Kidney (tissue), 14 donors: Measurements from ENCODE around the gene ZNF518A. TPM values are rescaled to one million over a fixed set of nuclear protein-coding genes. Genes with fewer than 3 reads are reported as not detected.
"Not testable (repeated sequence)": the region's sequence is repeated elsewhere in the genome, so short reads cannot be mapped to it uniquely, and the experiment has no call there.

Source experiments
- DNase-seq, 5 donors: peaks; one replicate each; pipeline ENCODE4 v3.0.0-alpha.2; 2013 to 2020
- FAIRE-seq: peaks from 2 replicates; lab custom pipeline; 2012; peaks lifted over from hg19 to GRCh38; lab: Jason Lieb, UNC
- H3K27ac ChIP-seq, 2 donors: one replicate each; pipeline ENCODE4 v1.7.0; 2013; ENCODE audit warnings: low read depth in 2 of 2, low read length in 2 of 2, inconsistent platforms in 1 of 2
- H3K27me3 ChIP-seq: one replicate; pipeline ENCODE4 v1.7.1; 2013; ENCODE audit warnings: low read length, inconsistent platforms; ENCODE audit not compliant: control insufficient read depth, insufficient read depth
- H3K36me3 ChIP-seq, 3 donors: one replicate each; pipeline versions ENCODE4 v1.7.0 to v1.7.1; 2013; ENCODE audit warnings: low read length in 3 of 3, control low read depth in 1 of 3, inconsistent platforms in 1 of 3; ENCODE audit not compliant: insufficient read depth in 3 of 3, control insufficient read depth in 2 of 3
- H3K4me1 ChIP-seq, 3 donors: one replicate each; pipeline versions ENCODE4 v1.7.0 to v1.7.1; 2013; ENCODE audit warnings: low read length in 3 of 3, inconsistent platforms in 1 of 3, low read depth in 1 of 3; ENCODE audit not compliant: control insufficient read depth in 2 of 3, insufficient read depth in 2 of 3
- H3K4me3 ChIP-seq, 3 donors: one replicate each; pipeline versions ENCODE4 v1.7.0 to v1.8.1; 2013; ENCODE audit warnings: low read length in 3 of 3, control low read depth in 1 of 3, inconsistent platforms in 1 of 3
- H3K9ac ChIP-seq, 3 donors: one replicate each; pipeline versions ENCODE4 v1.7.0 to v1.7.1; 2013; ENCODE audit warnings: low read length in 3 of 3, control low read depth in 1 of 3, inconsistent platforms in 1 of 3
- H3K9me3 ChIP-seq, 3 donors: one replicate each; pipeline versions ENCODE4 v1.7.0 to v1.7.1; 2013; ENCODE audit warnings: low read length in 3 of 3, control low read depth in 1 of 3, inconsistent platforms in 1 of 3; ENCODE audit not compliant: control insufficient read depth in 2 of 3, insufficient read depth in 1 of 3
- CTCF ChIP-seq: IDR thresholded peaks from 3 replicates; pipeline ENCODE4 v1.5.1; 2012; ENCODE audit warnings: mild to moderate bottlenecking, moderate library complexity, borderline replicate concordance; ENCODE audit not compliant: insufficient read depth; ENCODE audit errors: extremely low read depth
- intact Hi-C: fragments of 100-400 bp; cut with DNase I; formaldehyde crosslinking; loops from one replicate; pipeline ENCODE4 v1.11.1; 2022
- polyA plus RNA-seq: library from polyadenylated mRNA; stranded (reverse); fragments of 350-450 nt; fragmentation: Illumina TruSeq; extraction: RNeasy Lipid Tissue Mini Kit (QIAGEN cat#74804); gene quantifications from one replicate; pipeline ENCODE4 v1.2.3, GENCODE V29; 2014; ENCODE audit warnings: low read depth, low replicate concordance; ENCODE audit not compliant: insufficient read depth
- total RNA-seq: library from RNA; stranded (reverse); fragmentation: NEBNext Ultra II Directional; extraction: Animal tissue kit (Norgen Biotek cat#: 25700); gene quantifications from one replicate; pipeline ENCODE4 v1.2.1, GENCODE V29; 2021
- donor health status: control.
- donor health status: control.
- donor health status: control.
- donor health status: control.
- donor health status: control.
- donor health status: DM: yes; HTN: yes; CAD: no.
- donor health status: Normal renal cell carcinoma (clear cell type).

The ZNF518A gene
- total and polyA plus RNA-seq, 2 donors from 2014 or later, result 4.8 to 29.4 TPM

- intact Hi-C loops, result no loop called here
- no peak for TF ChIP-seq CTCF
- Histone ChIP-seq H3K9me3 (no peaks in the 10 kb centered on the region), H3K36me3 (peaks cover 0 to 2% (median 0%) of the 10 kb centered on the region in 3 donors), H3K4me3 (no peak overlapping the region), H3K27ac (no peak overlapping the region), H3K27me3 (no peaks in the 10 kb centered on the region), H3K4me1 (no peaks in the 10 kb centered on the region), H3K9ac (no peak overlapping the region)
- no peak for FAIRE-seq
- DNase-seq, result no peak
Observed at GRCh38 chr10:96188916-96189315, 58.8 kb downstream of the ZNF518A start.

GRCh38 chr10:96189505-96189904 lies 59.4 kb downstream of the ZNF518A start:
- intact Hi-C loops, H3K4me1 ChIP-seq, H3K4me3 ChIP-seq, H3K36me3 ChIP-seq, H3K27me3 ChIP-seq, FAIRE-seq, DNase-seq, H3K9me3 ChIP-seq, H3K9ac ChIP-seq, H3K27ac ChIP-seq: not testable (repeated sequence)

- H3K27me3 ChIP-seq, result no peaks in the 10 kb centered on the region
- FAIRE-seq (no peak), DNase-seq (no peak)
- intact Hi-C loops, result no loop called here
- H3K9ac ChIP-seq, result no peak overlapping the region
- TF ChIP-seq CTCF, result no peak
- no peak overlapping the region for H3K4me3 ChIP-seq
- H3K36me3 ChIP-seq, result peaks cover 0 to 5% (median 0%) of the 10 kb centered on the region in 3 donors
- H3K9me3 ChIP-seq, result no peaks in the 10 kb centered on the region
- no peaks in the 10 kb centered on the region for H3K4me1 ChIP-seq
- H3K27ac ChIP-seq, result no peak overlapping the region
Observed at GRCh38 chr10:96201525-96201924, 71.4 kb downstream of the ZNF518A start.

GRCh38 chr10:96205580-96205979 lies 75.5 kb downstream of the ZNF518A start:
- peaks cover 0 to 8% (median 6%) of the 10 kb centered on the region in 3 donors for H3K36me3 ChIP-seq
- FAIRE-seq, result no peak
- H3K9ac ChIP-seq, result no peak overlapping the region
- no peaks in the 10 kb centered on the region for H3K4me1 ChIP-seq
- no peaks in the 10 kb centered on the region for H3K27me3 ChIP-seq
- TF ChIP-seq CTCF, result no peak
- no peak overlapping the region for H3K27ac ChIP-seq
- H3K9me3 ChIP-seq, result no peaks in the 10 kb centered on the region
- DNase-seq, result no peak
- no peak overlapping the region for H3K4me3 ChIP-seq
- intact Hi-C loops, result no loop called here
